GM12874 (cell line): ENCODE data around the gene MORN1.

Experiments used
- CTCF ChIP-seq: IDR thresholded peaks from 2 replicates; pipeline ENCODE4 v1.5.1; 2011; ENCODE audit warnings: low read depth, mild to moderate bottlenecking, control low read depth, low read length, moderate library complexity; ENCODE audit not compliant: insufficient read depth

The MORN1 gene

GRCh38 chr1:2288816-2289536, 102.4 kb downstream of the MORN1 start:
- TF ChIP-seq CTCF = no peak

- TF ChIP-seq CTCF = no peak
Observed at GRCh38 chr1:2288311-2288710, 103.0 kb downstream of the MORN1 start.

GRCh38 chr1:2287649-2288048, 103.7 kb downstream of the MORN1 start:
- no peak for TF ChIP-seq CTCF

GRCh38 chr1:2286923-2287322, 104.4 kb downstream of the MORN1 start:
- no peak for TF ChIP-seq CTCF

GRCh38 chr1:2284932-2285331, 106.4 kb downstream of the MORN1 start:
- TF ChIP-seq CTCF = no peak

GRCh38 chr1:2283991-2284895, 107.1 kb downstream of the MORN1 start:
- no peak for TF ChIP-seq CTCF

- no peak for TF ChIP-seq CTCF
Observed at GRCh38 chr1:2283371-2283990, 107.9 kb downstream of the MORN1 start.
